Erythroblast (primary cell): ENCODE measurements around the gene PTPN2.

Experiments used
- DNase-seq, 2 experiments: peaks; one replicate each; lab custom pipeline; 2025; lab: John Stamatoyannopoulos, UW
- GATA1 ChIP-seq: IDR thresholded peaks from 2 replicates; pipeline ENCODE4 v1.6.1; 2011; ENCODE audit warnings: low read depth, mild to moderate bottlenecking, control low read depth, low read length, moderate library complexity
- POLR2A ChIP-seq: IDR thresholded peaks from 2 replicates; pipeline ENCODE4 v1.6.1; 2011; ENCODE audit warnings: mild to moderate bottlenecking, low read length

The PTPN2 gene

DNA sequence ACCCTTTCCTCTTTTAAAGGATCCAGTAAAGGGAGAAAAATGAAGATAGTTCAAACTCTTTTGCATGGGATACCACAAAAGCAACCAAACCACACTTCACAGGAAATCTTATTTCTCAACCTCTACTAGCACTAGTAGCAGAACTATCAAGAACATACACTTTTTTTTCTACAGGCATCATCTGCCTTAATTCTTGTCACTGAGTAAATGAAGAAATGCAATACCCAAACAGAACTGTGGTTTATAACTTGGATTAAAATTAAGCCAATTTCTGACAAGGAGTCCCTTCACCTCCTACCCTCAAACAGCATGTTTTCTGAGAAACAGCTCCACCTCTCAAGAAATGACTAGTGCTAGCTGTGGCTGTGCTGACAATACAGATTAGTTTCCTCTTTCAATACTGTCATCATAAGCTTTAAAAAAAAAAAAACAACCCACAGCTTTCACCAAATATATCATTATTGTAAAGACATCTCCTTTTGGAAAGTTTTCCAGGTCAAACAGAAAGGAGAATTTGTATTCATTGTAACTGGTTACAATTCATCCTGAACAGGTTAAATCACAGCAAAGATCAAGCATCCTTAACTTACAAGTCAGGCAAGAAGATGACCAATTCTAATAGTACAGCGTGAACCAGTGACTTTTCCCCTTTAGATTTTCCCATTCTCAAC, 44.4 kb downstream of the PTPN2 start:
- no peak for DNase-seq
- no peak for TF ChIP-seq GATA1
- TF ChIP-seq POLR2A, result no peak

DNA sequence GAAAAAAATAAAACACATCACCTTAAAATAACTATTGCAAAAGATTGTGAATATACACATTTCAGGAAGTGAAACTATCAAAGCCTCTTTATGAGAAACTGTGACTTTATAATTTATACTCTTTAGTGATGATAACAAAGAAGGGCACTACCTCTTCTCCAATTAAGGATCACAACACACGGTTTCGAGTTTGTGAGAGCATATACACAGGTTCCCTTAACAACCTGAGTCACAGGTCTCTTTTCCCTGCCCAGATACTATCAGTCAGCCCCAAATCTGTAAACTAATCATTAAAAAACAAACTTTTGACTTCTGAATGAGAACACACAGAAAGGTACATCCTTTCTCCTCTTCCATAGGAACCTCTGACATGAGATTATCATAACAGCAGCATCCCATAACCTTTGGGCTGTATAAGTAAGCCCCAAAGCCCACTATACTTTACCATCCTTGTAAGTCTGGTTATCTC, 44.9 kb downstream of the PTPN2 start:
- DNase-seq, result peak in 1 of 2 experiments; percentile 22

DNA sequence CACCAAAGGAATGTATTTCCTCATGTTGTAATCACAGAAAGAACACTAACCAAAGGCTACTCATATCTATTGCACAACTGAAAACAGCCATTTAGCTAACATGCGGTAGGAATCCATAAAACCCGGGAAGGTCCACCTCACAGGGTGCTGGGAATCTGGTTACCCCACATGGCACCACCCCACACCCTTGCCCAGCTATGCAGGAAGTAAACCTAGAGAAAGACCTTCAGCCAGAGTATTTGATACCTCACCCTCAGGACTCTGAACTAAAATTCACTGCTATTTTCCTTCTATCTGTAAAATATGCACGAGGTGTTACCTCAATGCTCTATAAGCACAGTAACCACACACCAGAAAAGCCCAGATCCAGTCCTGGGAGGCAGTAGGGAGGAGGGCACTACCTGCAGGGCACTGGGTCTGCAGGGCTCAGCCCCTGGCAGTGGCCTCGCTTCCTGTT, 45.8 kb downstream of the PTPN2 start:
- TF ChIP-seq GATA1 (no peak), POLR2A (no peak)
- peak in 1 of 2 experiments; percentile 14 for DNase-seq

More for the DNA sequence above, 44.9 kb downstream of the PTPN2 start:
- no peak for TF ChIP-seq POLR2A
- no peak for TF ChIP-seq GATA1

DNA sequence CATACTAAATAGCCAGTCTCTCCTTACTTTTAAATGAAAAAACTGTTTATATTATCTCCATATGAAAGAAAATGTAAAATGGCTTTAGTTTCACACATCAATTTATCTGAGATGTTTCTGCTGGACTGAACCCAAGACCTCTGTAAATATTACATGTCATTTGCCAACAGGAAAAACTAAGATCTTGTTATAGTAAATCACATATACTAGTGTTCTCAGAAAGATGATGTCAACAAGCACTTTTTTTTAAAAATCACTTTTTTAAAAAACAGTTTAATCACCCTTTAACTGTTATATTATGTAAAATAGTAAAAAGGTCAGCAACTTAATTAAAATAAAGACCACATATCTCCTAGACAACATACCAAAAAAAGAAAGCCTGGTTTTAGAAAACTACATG, 46.3 kb downstream of the PTPN2 start:
- TF ChIP-seq GATA1 (no peak), POLR2A (no peak)
- no peak for DNase-seq

DNA sequence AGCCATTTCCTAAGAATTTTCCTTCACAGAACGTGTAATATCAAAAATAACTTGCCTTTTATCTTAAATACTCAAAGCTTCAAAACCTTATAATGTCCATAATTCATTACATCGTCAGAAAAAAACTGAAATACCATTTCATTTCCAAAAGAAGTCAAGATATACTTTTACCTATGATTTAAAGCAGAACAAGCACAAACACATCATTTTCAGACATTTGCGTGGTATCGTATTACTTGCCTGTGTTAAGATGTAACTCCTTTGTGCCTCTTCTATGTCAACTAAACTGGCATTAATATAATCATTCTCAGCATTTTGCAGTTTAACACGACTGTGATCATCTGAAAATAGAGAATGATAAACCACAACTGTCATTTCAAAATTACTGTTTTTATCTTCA, 47.5 kb downstream of the PTPN2 start:
- no peak for DNase-seq
- TF ChIP-seq GATA1 (no peak), POLR2A (no peak)

DNA sequence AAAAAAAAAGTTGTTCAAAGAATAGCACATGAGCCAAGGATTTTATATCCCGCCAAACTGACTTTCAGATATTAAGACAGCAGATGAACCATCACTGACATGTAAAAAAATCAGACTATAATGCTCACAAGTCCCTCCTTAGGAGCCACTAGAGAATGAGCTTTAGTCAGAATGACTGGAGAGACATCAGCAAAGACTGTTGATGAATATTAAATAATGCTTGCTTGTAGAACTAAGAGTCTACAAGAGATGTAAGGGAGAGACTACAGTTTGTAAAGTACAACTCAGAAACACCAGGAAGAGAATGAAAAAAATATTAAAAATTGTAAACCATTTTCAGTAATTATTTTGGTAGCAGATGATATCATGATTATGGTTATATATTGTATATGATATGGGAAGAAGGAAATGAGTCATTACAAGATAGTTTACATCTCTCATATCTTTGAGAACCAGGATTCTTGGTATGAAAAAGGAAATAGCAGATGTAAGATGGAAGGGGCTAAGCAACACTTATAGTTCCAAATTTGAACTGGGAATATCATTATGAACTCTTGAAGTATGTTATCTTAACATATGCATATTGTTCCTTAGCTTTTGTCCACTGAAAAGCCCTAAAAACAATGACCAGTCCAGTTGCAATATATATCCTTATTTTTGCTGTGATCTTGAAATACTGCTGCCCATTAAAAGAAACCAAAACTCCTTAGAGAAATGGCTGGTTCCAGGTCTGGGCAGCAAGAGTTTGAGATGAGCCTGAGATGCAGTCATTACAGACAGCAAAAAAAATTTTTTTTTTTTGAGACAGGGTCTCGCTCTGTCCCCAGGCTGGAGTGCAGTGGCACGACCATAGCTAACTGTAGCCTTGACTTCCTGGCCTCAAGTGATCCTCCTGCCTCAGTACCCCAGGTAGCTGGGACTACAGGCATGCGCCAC, 55.7 kb downstream of the PTPN2 start:
- no peak for DNase-seq
- TF ChIP-seq GATA1 (no peak), POLR2A (no peak)

DNA sequence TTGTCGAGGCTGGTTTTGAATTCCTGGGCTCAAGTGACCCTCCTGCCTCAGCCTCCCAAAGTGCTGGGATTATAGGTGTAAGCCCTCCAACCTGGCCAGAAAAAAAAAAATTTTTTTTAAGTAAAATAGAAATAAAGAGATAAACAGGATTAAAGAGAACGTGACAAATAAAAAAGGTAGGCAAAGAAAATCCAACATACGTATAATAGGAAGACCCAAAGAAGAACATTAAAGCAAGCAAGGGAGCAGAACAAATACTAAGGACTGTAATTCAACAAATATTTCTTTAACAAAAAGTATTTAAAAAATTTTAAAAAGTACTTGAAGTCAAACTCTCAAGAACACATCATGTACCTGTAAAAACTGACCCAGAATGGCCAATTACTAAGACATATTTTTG, 56.4 kb downstream of the PTPN2 start:
- TF ChIP-seq GATA1 (no peak), POLR2A (no peak)
- peak; percentile 31 to 41 for DNase-seq

DNA sequence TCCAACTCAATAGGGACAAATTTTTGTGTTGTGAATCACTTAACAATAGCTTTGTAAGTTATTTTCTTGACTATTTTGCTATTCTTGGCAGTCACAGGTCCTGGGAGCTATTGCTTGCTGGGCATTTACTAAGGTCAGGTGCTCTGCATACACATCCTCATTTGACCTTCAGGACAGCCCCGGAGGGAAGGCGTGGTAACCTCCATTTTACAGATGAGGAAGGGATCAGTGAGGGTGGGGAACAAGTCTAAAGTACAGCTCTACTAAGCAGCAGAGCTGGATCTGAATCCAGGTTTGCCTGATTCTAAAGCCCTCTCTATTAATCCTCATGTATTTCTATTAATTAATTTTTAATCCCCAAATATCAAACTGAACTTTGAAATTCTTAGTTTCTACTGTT, 58.8 kb downstream of the PTPN2 start:
- DNase-seq, result no peak
- TF ChIP-seq GATA1 (no peak), POLR2A (no peak)

DNA sequence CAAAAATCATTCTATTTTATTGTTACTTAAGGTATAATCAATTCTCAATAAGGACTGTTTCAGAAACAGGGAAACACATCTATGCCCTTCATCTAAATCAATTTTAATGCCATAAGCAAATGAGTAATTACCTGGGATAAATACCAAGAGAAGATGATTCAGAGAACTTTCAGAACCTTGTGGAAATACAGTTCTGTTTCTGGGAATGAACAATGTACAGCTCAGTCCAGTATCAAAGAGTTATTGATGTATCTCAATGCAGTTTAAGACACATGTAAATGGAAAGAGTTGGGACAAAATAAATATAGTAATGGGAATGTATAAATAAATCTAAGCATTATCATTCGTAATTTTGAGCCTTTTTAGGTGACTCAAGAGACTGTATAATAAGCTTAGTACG, 60.1 kb downstream of the PTPN2 start:
- TF ChIP-seq POLR2A, result no peak
- TF ChIP-seq GATA1, result no peak
- no peak for DNase-seq

DNA sequence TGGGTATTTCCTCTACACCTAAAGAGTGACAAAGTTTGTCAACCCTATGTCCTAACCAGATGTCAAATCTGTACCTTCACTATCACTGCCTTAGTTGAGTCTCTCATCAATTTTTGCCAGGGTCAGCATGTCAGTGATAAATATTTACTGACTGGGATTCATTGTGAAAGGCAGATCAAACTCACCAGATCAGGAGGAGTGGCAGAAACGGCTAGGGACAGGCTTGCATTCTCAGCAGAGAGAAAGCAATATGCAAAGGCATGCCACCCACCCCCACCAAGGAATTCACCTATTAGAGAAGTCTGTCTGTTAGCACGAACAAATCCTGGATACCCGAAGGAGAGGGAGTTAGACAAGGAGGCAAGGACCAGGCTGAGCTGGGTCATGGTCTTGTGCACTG, 62.6 kb downstream of the PTPN2 start:
- TF ChIP-seq GATA1 (no peak), POLR2A (no peak)
- DNase-seq, result no peak

DNA sequence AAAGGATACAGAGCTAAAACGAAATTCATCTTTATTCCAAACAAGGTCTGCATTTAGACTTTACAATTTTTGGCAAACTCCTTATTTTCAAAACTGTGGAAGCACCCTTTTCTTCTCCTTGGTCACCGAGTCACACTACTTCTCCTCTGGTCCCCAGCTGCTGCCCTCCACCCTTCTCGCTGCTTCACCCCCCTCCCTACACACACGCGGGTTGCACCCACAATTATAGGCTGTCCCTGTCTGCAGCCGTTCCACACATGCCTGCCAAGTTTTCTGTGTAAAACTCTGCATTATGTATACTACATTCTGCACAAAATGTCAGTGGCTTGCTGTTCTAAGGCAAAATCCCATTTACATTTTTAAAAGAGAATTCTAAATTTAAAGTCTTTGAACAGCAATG, 63.5 kb downstream of the PTPN2 start:
- TF ChIP-seq POLR2A (no peak), GATA1 (no peak)
- DNase-seq, result no peak

DNA sequence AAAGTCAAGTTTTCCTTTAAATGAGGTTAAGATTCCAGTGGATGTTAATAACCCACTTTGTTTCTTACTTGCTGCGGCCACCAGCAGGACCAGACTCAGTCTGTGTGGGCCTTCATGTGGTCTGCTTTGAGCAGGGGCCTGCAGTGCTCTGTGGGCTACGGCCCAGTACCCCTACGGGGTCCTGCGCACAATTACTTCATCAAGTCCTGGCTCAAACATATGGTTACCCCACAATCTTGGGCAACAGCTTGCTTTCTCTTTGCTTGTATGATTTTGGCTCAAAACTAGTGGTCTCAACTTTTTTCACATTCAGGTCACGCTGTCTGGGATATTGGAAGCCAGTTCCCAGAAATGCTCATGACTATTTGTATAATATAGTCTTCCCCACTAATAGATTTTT, 64.2 kb downstream of the PTPN2 start:
- DNase-seq, result no peak
- TF ChIP-seq GATA1, result no peak
- TF ChIP-seq POLR2A, result no peak

DNA sequence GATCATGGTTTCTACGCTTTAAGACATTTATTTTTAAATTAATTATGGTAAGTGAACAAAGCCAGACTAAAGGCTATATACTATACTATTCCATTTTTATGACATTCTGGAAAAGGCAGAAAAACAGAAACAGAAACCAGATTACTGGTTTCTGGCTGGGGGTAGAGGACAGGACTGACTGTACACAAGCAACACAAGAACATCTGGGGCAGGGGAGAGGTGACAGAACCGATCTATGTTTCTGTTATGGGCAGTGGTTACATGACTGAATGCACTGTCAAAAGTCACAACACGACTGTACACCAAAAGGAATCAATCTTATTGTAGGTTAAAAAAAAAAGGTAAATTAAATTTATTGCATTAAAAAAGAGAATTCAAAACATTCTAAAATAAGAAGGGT, 64.7 kb downstream of the PTPN2 start:
- no peak for TF ChIP-seq GATA1
- TF ChIP-seq POLR2A, result no peak
- no peak for DNase-seq

DNA sequence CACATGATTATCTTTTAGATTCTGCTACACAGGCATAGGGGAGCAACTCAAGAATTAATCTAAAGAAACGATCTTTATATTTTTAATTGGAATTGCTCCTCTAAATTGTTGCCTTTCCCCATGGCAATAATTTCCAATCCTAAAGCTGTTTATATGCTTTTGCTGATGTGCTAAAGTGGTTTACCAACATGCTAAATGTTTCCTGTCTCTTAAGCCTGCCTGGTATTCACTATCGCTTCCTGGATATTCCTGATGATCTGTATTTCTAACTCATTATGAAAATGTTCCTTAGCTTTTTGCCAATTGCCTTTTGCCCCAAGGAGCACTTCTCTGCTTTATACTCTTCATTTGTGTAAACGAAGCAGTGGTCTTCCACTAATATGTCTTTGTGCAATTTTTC, 65.8 kb downstream of the PTPN2 start:
- no peak for DNase-seq
- no peak for TF ChIP-seq POLR2A
- no peak for TF ChIP-seq GATA1
